GM19324 (cell line): ENCODE measurements around the gene FAM193B.
A peak's percentile ranks its signal among the peaks of the same experiment; 100 is the strongest.
"Not testable (repeated sequence)": the region's sequence is repeated elsewhere in the genome, so short reads cannot be mapped to it uniquely, and the experiment has no call there.

Experiments
- ATAC-seq: cut with Tn5 transposase; IDR thresholded peaks from one replicate; pipeline ENCODE4 v1.9.1; 2021; ENCODE audit warnings: mild to moderate bottlenecking, moderate library complexity; ENCODE audit not compliant: unreplicated experiment, low FRiP score

Gene FAM193B

GRCh38 chr5:177578316-177578715, 24.0 kb upstream of the FAM193B start:
- ATAC-seq: no peak

GRCh38 chr5:177576169-177576568, 21.8 kb upstream of the FAM193B start:
- ATAC-seq: no peak

- ATAC-seq: no peak
Observed at GRCh38 chr5:177575488-177575887, 21.1 kb upstream of the FAM193B start.

GRCh38 chr5:177569894-177570293, 15.5 kb upstream of the FAM193B start:
- no peak for ATAC-seq

- no peak for ATAC-seq
Observed at GRCh38 chr5:177568326-177568725, 14.0 kb upstream of the FAM193B start.

- no peak for ATAC-seq
Observed at GRCh38 chr5:177565046-177565445, 10.7 kb upstream of the FAM193B start.

- not testable (repeated sequence) for ATAC-seq
Observed at GRCh38 chr5:177559446-177559941, 5.1 kb upstream of the FAM193B start.

GRCh38 chr5:177557796-177558195, 3.4 kb upstream of the FAM193B start:
- no peak for ATAC-seq

GRCh38 chr5:177557041-177557647, 2.8 kb upstream of the FAM193B start:
- no peak for ATAC-seq

- ATAC-seq: no peak
Observed at GRCh38 chr5:177555665-177556064, 1.3 kb upstream of the FAM193B start.

GRCh38 chr5:177555228-177555627, 865 bp upstream of the FAM193B start:
- no peak for ATAC-seq

GRCh38 chr5:177553671-177554429, 513 bp downstream of the FAM193B start:
- ATAC-seq: peak; percentile 46

GRCh38 chr5:177552839-177553455, 1.4 kb downstream of the FAM193B start:
- no peak for ATAC-seq

GRCh38 chr5:177550122-177550521, 4.2 kb downstream of the FAM193B start:
- no peak for ATAC-seq

- no peak for ATAC-seq
Observed at GRCh38 chr5:177548495-177548894, 5.9 kb downstream of the FAM193B start.

- no peak for ATAC-seq
Observed at GRCh38 chr5:177547736-177548135, 6.6 kb downstream of the FAM193B start.

GRCh38 chr5:177546258-177546741, 8.1 kb downstream of the FAM193B start:
- ATAC-seq: no peak

- ATAC-seq: no peak
Observed at GRCh38 chr5:177545487-177546257, 8.7 kb downstream of the FAM193B start.

- no peak for ATAC-seq
Observed at GRCh38 chr5:177542816-177543465, 11.4 kb downstream of the FAM193B start.

GRCh38 chr5:177540438-177540837, 13.9 kb downstream of the FAM193B start:
- ATAC-seq: no peak
